HG02840 (cell line): ENCODE results near the gene MACROD1.
"Not testable (repeated sequence)": the region's sequence is repeated elsewhere in the genome, so short reads cannot be mapped to it uniquely, and the experiment has no call there.

ENCODE experiments used
- ATAC-seq: cut with Tn5 transposase; IDR thresholded peaks from one replicate; pipeline ENCODE4 v1.9.1; 2021; ENCODE audit warnings: mild to moderate bottlenecking, moderate library complexity, moderate number of reproducible peaks; ENCODE audit not compliant: unreplicated experiment, low FRiP score

Gene MACROD1

DNA sequence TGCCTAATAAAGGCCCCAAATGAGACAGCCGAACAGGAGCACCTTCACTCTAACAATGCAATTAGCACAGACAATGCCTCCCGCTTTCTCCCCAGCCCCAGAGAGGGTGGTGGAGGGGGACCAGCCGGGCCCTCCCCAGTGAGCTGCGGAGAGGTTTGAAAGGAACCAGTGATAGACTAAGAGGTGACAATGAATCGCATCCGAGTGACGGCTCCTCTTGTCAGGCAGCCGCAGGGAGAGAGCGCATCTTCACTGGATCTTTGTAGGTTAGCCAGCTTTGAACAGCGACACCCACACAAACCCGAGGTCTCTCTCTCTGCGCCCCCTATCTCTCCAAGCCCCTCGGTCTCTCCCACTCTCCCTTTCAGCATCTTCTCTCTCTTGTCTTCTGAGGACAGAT is 102.1 kb downstream of the MACROD1 start:
- ATAC-seq, result no peak

DNA sequence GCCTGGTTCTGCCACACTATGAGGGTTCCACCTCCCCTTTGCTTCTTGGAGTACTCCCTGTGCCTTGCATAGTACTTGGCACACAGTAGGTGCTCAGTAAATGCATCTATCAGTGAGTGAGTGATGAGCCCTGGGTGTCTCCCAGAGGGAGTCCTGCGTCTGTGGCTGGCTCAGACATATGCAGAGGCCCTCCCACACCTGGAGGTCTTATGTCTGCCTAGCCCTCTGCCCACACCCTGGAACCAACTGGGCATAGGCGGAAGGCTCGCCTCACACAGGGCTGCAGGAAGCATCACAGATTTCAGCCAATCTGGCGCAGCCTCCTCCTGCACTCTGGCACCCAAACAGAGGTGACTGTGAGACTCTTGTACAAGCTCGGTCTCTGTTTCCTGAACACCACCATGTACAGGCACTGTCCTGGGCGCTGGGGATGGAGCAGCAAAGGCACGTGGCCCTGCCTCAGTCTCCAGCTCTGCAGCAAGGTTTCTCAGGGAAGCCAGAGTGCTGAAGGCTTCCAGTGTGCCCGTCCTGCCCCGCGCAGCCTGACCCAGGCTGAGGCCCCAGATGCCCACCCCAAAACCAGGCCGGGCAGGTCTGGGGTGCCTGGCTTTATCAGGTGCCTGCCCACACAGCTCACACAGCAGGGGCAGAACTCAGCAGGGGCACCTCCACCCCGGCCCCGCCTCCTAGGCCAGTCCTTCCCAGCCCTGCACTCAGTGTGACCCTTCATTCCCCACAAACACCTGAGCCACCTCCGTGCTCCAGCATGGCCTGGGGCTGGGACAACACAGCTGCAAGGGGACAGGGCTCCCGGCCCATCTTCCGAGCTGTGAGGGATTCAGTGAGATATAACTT is 103.5 kb downstream of the MACROD1 start:
- no peak for ATAC-seq

DNA sequence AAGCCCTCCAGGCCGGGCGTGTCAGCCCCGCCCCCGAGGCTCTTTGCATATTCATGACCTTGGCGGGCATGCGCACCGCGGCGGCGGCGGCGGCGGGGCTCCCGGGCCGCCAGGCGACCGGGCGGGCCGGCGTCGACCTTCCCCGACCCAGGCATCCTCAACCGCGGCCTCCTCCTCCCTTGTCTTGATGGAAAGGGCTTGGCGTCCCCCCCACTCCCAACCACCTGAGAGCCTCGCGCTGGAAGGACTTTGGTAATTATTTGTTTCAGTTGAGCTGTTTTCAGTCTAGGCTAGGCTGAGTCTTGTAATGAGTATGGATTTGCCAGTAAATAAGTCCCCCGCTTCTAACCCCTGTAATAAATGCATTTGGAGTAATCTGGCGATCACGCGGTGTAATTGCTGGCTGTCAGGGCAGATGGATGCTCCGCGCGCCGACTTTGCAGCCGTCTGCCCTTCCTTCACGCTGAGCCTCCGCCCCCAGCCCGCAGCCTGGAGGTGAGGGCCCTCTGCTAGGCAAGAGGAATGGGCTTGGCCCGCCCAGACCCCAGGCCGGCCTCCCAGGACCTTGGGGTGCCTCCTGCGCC is 105.0 kb downstream of the MACROD1 start:
- no peak for ATAC-seq

DNA sequence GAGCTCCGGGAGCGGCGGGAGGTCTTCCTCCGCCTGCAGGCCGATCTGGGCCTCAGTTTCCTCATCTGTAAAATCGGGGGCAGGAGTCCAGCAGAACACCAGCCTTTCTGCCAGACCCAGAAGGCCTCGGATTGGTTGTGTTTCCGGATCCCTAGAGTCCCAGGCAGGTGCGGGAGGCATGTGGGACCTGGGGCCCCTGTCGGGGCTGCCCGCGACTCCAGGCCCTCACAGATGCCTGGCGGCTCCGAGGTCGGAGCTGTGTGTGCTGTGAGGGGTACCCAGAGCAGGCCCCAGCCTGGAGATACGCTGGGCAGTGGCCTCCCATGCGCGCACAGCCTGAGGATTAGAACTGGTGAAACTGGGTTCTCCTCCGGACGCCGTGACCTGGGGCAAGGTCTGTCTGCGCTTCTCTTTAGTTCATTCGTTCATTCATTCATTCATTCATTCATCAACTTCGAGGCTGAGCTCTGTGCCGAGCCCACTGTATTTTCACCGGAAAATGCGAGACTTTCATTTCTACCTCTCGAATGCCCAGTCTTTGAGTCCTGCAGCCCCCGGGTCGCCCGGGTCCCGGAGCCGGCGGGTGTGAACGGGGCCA is 105.6 kb downstream of the MACROD1 start:
- ATAC-seq, result no peak

DNA sequence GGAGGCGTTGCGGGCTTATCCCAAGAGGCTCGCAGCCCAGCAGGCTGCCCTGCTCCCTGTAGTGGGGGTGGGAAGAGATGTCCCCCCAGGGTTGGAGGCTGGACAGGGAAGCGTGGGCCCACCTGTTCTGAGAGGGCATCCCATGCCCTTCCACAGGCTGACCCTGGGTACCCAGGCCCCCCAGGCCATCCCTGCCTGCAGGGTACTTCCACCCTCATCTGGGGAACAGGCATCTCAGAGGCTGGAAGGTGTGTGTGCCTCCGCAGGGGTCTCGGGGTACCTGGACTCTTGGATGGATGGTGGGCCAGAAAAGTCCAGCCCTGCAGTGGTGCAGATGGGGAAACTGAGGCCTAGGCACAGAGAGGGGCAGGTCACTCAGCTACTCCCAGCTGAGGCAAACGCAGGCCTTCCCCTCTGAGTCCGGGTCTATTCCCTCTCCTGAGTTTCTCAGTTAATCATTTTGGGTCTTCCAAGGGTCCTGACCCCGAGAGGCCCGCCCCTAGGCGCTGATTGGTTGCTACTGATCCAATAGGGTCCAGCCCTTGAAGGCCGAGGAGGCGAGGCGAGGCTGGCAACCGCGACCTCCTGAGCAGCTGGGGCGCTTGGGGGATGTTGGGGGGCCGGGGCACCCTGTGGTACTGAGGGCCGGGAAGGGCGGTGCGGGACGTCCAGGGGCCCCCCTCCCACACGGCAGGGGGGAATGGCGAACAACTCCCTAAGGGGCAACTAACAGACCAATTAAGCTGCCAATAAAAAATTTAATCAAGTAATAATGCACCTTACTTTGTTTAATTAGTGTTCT is 106.4 kb downstream of the MACROD1 start:
- no peak for ATAC-seq

DNA sequence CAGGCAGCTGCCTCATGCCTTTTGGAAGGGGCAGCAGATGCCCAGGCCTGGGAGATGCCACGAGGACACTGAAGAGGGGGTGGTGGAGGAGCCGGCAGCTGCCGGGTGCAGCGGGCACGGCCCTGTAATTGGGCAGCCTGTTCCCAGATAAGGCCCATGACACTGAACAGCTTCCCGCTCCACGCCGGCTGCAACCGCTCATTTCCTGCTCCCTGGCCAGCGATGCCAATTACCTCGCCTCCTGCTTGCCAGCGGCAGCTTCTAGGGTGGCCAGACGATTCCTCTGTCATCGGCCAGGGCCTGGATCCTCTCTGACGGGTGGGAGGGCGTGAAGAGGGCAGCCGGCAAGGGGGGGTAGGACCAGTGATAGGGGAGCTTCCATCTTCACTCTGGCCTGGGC is 107.4 kb downstream of the MACROD1 start:
- ATAC-seq, result no peak

DNA sequence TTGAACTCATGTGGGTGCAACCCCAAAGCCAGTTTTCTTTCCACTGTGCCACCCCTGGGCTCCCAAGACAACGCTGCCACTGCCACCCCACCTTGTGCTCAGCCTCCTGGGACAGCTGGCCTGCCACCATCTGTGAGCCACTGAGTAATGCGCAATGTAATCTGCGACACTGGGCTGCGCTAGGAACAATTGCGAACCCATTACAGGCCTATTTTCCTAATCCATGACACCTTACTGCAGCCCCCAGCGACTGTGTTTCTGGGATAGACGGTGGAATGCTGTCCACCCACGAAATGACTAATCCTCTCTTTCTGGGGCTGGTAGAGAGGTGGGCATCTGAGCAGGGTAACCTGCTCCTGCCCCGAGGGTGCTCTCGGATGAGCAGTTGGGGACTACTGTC is 108.0 kb downstream of the MACROD1 start:
- ATAC-seq, result no peak

DNA sequence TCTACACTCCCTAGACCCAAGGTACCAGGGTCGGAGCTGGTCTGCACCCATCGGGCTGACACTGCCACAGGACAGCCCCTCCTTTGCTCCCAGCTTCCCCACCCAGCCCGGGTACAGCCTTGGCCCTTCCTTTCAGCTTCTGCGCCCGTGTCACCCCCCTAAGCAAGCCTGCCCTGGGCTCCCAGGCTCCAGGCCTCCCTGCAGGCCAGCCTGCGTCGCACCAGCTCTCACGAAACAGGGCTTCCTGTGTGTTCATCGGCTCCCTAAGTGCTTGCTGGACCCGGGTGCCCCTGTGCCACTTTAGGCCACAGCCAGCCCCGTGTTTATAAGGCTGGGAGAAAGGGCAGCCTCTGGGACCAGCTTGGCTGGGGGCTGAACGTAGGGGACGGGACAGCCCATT is 109.1 kb downstream of the MACROD1 start:
- no peak for ATAC-seq

DNA sequence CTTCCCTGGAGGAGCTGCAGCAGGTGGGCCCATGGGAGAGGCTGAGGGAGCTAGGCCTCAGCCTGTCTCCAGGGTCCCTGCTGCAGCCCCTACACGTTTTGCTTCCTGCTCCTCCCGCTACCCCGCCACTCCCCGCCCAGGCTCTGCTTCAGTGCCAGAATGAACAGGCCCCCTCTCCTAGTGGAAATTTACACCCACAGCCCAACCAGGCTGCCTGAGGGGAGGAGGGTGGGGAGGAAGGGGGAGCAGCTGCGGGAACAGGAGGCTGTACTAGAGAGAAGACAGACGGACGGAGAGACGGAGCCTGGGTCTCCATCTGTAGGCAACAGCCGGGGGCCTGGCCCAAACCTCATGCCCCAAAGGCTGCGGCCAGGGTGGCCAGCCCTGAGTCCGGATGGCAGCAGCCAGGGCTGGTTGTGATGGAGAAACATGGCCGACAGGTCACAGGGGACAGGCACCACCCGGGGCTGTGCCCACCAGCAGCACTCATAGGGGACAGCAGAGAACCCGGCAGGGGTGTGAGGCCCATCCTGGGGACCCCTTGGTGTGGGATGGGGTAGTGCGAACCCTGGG is 109.6 kb downstream of the MACROD1 start:
- no peak for ATAC-seq

DNA sequence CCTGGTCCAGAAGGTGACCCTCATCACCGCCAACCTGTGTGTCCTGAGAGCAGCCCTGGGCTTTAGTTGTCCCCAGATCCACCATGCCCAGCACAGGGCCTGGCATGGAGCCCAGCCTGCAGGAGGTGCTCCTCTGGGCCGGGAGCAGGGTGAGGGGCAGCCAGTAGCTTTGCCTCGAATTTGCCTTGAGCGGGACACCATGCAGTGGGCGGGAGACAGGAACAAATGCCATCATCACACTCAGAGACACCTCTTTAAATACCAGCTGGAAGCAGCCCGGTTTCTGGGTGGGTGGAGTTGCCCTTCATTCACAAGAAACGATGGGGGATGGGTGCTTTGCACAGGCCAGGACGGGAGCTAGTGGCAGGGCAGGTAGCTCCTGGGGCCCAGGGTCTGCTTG is 110.8 kb downstream of the MACROD1 start:
- no peak for ATAC-seq

DNA sequence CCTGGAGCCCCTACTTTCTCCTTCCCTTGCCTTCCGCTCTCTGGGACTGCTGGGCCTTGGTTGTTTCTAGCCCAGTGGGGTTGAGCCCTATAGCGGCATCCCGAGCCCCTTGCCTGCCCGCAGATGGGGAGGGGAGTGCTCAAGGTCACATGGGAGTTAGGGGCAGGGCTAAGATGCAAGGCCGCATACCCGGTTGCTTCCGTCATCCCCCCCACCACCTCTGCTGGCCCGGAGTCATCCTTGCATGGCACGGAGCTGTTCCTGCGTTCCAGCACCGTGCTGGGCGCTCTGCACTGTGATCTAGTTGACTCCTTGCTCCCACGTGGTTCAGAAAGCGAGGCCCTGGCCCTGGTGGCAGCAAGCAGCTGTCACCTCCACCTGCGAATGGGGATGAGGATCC is 112.2 kb downstream of the MACROD1 start:
- no peak for ATAC-seq

DNA sequence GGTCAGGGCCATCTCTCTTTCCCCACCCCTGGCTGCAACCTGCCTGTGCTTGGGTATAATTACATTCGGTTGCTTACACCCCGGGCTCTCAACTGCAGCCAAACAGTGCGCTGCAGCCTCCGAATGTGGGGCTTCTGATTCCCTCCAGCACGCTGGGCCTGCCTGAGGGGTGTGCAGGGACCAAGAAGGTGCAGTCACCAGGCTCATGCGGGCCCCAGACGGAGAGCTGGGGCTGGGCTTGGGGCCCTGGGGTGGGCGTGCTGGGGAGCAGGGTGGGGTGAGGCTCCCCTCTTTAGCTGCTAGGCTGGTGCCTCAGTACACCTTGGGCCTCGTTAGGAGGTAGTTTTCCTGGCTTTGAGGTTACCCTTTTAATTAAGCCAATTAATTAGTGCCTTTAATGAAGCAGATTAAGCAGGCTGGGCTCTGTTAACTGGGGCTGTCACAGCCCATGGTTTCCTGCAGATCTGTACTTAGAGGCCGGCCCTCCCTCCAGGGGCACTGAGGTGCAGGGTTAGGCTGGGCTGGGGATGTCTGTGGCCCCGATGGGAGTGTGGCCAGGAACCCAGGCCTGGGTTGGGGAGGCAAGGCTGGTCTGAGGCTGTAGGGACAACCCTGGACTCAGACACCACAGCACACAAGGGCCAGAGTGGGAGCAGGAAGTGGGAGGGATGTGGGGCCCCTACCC is 112.8 kb downstream of the MACROD1 start:
- ATAC-seq, result no peak

DNA sequence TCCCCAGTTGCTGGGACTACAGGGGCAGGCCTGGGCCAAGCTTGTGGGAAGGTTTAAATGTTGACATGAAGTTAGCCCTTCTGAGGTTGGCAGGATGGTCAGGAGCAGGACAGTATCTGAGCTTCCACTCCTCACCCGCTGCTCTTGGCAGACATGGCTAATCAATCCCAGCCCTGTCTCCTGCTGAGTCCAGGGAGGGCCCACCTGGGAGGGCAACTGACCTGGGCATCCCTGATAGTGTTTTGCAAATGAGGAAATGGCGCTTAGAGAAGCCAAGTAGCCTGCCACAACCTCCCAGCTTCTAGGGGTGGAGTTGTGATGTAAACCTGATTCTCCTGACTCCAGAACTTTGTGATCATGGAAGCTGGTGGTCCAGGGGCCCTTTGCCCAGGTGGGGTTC is 113.5 kb downstream of the MACROD1 start:
- ATAC-seq, result no peak

DNA sequence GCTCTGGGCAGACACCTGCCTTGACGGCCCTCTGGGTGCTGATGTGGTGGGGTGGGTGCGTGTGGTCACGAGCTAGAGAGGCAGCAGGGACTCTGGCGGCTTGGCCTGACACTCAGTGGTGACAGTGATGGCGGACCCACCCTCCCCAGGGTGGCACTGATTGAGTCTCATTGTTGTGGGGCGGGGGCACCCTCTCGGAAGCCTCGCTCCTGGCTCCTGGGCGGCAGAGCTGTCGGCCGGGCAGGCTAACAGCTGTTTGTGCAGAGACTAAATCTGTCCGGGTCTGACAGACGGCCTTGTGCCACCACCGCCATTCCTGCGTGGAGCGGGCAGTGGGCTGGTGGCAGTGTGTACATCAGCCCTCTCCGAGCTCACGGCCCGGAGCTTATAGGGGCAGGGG is 114.6 kb downstream of the MACROD1 start:
- ATAC-seq, result no peak

DNA sequence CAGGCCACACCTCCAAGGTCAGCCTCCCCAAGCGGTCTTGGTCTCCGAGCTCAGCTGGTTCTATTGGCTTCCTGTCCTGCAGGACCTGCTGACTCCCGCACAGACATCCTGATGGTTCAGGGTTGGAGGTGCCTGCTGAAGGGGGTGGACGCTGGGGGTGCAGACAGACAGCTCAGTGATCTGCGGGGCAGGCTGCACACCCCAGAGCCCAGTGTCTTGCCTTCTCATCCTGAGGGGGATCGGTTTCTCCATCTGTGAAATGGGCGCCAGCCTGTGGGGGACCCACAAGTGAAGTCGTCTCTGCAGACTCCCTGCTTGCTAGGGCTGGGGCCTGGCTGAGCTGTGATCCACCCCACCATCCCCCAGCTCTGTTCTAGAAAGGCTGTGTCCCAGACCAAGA is 116.4 kb downstream of the MACROD1 start:
- ATAC-seq, result no peak

DNA sequence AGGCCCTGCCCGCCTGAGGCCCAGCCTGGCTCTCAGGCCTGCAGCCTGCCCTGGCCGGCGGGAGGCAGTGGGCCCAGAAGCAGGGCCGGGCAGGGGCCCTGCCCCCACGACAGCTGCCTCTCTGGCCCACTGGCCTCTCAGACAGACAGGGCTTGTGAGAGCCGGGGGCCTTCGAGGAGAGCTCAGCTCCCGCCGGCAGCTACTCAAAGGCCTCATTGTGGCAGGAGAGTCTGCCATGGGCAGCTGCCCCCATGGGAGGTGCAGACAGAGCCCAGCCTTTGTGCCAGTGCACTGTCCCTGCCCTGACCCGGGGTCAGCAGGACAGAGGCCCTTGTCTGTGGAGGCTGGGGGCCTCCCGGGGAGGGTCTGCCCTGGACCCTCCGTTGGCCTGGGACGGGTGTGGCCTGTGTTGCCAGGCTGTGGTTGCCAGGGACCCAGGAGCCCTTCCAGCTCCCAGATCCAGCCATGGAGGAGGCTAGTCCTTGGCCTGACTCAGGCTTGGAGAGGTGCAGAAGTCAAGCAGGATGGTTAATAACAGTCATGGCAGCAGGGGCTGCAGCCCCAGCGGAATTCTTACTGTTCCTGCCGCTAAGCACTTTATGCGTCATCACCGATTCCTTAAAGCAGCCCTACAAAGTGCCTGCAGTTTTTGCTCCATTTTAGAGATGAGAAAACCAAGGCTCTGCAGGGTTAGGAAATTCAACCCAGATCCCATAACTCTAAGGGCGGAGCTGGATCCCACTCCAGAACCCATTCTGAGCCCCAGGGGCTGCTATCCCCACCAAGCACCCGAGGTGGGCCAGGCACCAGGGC is 117.7 kb downstream of the MACROD1 start:
- no peak for ATAC-seq

DNA sequence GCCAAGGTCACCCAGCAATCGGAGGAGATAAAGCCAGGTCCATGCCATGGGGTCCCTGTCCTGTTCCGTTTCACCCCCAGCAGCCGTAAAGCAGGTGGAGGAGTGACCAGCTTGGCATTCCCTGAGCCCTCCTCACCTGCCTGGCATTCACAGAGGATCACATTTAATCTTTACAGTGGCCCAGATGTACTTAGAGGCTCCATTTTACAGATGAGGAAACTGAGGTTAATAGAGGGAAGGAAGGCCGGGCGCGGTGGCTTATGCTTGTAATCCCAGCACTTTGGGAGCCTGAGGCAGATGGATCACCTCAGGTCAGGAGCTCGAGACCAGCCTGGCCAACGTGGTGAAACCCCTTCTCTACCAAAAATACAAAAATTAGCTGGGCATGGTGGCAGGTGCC is 118.5 kb downstream of the MACROD1 start:
- ATAC-seq, result not testable (repeated sequence)

DNA sequence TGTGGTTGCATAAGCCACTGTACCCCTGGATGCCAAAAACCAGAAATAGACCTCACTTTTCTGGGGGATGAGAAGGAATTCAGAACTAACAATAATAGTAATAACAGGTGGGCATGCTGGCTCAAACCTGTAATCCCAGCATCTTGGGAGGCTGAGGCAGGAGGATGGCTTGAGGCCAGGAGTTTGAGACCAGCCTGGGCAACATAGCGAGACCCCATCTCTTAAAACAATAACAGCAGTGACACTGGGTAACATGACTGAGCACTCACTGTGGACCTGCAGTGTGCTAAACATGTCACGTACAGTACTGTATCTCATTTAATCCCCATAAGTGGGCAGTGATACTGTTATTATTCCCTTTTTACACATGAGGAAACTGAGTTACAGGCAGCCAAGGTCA is 120.2 kb downstream of the MACROD1 start:
- ATAC-seq, result no peak

DNA sequence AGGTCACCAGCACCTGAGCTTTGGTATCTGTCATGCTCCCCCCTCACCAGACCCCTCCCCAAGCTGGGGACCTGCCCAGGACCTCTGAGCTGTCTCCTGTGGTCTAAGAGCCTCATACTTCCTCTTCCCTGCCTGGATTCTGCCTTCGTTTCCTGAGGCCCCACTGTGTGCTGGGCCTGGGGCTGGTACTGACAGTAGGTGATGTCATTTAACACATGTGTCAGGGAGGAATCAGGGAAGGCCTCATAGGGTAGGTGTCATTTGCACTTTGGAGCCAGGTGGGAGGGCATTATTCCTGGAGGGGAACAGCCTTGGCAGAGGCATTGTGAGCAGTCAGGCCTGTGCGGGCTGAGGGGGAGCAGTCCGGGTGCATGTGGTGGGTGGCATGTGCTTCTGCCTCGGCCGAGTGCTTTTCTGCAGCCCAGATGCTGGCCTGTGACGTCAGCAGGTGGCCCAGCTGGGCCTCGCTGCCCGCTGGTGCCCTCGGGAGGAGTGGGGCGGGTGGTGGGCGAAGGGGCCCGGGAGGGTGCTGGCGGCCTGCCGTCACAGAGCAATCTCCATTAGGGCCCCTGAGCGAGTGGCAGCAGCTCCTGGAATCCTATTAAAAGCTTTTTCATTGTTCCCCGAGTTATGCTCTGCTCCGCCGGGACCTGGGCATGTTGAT is 121.1 kb downstream of the MACROD1 start:
- ATAC-seq, result no peak
